OCI-LY7 (cell line): ENCODE results near the gene PLA2G4E. TPM values are rescaled to one million over a fixed set of nuclear protein-coding genes. Genes with fewer than 3 reads are reported as not detected.

Experiments
- BruUV-seq: library from RNA; stranded (reverse); fragments of 400-500 nt; replicated peaks from 2 replicates; lab custom pipeline; 2021; lab: Mats Ljungman, UMichigan
- CTCF ChIA-PET: fragments of 300-600 bp; sonication (Branson Sonifier 250); formaldehyde crosslinking; loops from one replicate; lab custom pipeline; 2022; ENCODE audit warnings: antibody characterized with exemption; ENCODE audit not compliant: unreplicated experiment; lab: Charles Lee
- POLR2A ChIA-PET: fragments of 300-600 bp; sonication (Branson Sonifier 250); formaldehyde crosslinking; loops from one replicate; lab custom pipeline; 2022; ENCODE audit warnings: antibody characterized with exemption; lab: Charles Lee
- DNase-seq: peaks from one replicate; pipeline ENCODE4 v3.0.0-alpha.2; 2015; ENCODE audit warnings: low spot score
- H2AFZ ChIP-seq: fragments of 200-600 bp; sonication (generic), shearing (Covaris generic); 2 replicates; pipeline ENCODE4 v1.6.1; 2014; ENCODE audit warnings: mild to moderate bottlenecking, antibody characterized with exemption, low read length, moderate library complexity
- H3K27ac ChIP-seq: fragments of 200-600 bp; sonication (generic); 2 replicates; pipeline ENCODE4 v1.5.1; 2014; ENCODE audit warnings: mixed run types, low read depth, mild to moderate bottlenecking, moderate library complexity, low read length, inconsistent platforms; ENCODE audit not compliant: poor library complexity, severe bottlenecking
- H3K36me3 ChIP-seq: fragments of 200-600 bp; sonication (generic); 2 replicates; pipeline ENCODE4 v1.6.1; 2014; ENCODE audit warnings: mild to moderate bottlenecking, antibody characterized with exemption, low read length, moderate library complexity, mixed read lengths; ENCODE audit not compliant: insufficient read depth
- H3K4me1 ChIP-seq: fragments of 200-600 bp; sonication (generic); 2 replicates; pipeline ENCODE4 v1.5.1; 2014; ENCODE audit warnings: mild to moderate bottlenecking, low read length; ENCODE audit not compliant: insufficient read depth, poor library complexity, severe bottlenecking
- H3K4me2 ChIP-seq: fragments of 200-600 bp; sonication (generic); 2 replicates; pipeline ENCODE4 v1.6.1; 2014; ENCODE audit warnings: mild to moderate bottlenecking, low read length
- H3K4me3 ChIP-seq: fragments of 200-600 bp; sonication (generic); 2 replicates; pipeline ENCODE4 v1.5.1; 2014; ENCODE audit warnings: mild to moderate bottlenecking, low read depth, low read length; ENCODE audit not compliant: poor library complexity, severe bottlenecking
- H3K79me2 ChIP-seq: fragments of 200-600 bp; sonication (generic); 2 replicates; pipeline ENCODE4 v1.6.1; 2016; ENCODE audit warnings: low read depth, mild to moderate bottlenecking, low read length, moderate library complexity, mixed read lengths; ENCODE audit not compliant: insufficient read depth
- H3K9me2 ChIP-seq: fragments of 200-600 bp; sonication (generic); 2 replicates; pipeline ENCODE4 v1.6.1; 2016; ENCODE audit warnings: mild to moderate bottlenecking, low read length, mixed read lengths; ENCODE audit not compliant: insufficient read depth
- H3K9me3 ChIP-seq: fragments of 200-600 bp; sonication (generic); 2 replicates; pipeline ENCODE4 v1.6.1; 2014; ENCODE audit warnings: mild to moderate bottlenecking, mixed run types, low read length, mixed read lengths
- H4K20me1 ChIP-seq: fragments of 200-600 bp; sonication (generic); 2 replicates; pipeline ENCODE4 v1.6.1; 2014; ENCODE audit warnings: mild to moderate bottlenecking, antibody characterized with exemption, low read length, moderate library complexity, mixed read lengths; ENCODE audit not compliant: insufficient read depth
- CTCF ChIP-seq: fragments of 200-600 bp; sonication (generic); conservative IDR thresholded peaks from 2 replicates; pipeline ENCODE4 v1.5.1; 2014; ENCODE audit warnings: mild to moderate bottlenecking, antibody characterized with exemption, low read length, moderate library complexity, mixed read lengths
- EZH2phosphoT487 ChIP-seq: fragments of 200-600 bp; sonication (generic); IDR thresholded peaks from 2 replicates; pipeline ENCODE4 v1.6.1; 2018; ENCODE audit warnings: low read depth, borderline replicate concordance, mild to moderate bottlenecking, mixed run types, antibody characterized with exemption, low read length, moderate library complexity, mixed read lengths
- intact Hi-C: fragments of 100-400 bp; cut with micrococcal nuclease; formaldehyde crosslinking; loops from one replicate; pipeline ENCODE4 v1.10.0; 2022; ENCODE audit not compliant: unreplicated experiment
- total RNA-seq, 2 experiments: library from RNA; depleted of rRNA in 1 of 2; stranded (reverse); fragments of >200 nt in 1 of 2; shearing (Covaris generic) in 1 of 2; gene quantifications; 2 replicates each; pipeline ENCODE4 v1.2.3, GENCODE V29; 2014 to 2022

The PLA2G4E gene
- total RNA-seq, 2 experiments from 2014 or later = not detected

- H4K20me1 ChIP-seq = no peaks in the 10 kb centered on the region
- no peaks in the 10 kb centered on the region for H3K9me2 ChIP-seq
- H3K27ac ChIP-seq = no peak overlapping the region
- BruUV-seq = no TSS peak
- ChIA-PET CTCF (interaction anchor here (1.2 kb wide), 1 partner anchor 67 kb away, joined by 4 read pairs; no protein-coding TSS in a partner anchor), POLR2A (no interaction called here)
- no peaks in the 10 kb centered on the region for H3K79me2 ChIP-seq
- H3K4me3 ChIP-seq = no peak overlapping the region
- DNase-seq = peak; percentile 33
- TF ChIP-seq EZH2phosphoT487 (no peak), CTCF (peak; percentile 75)
- no peaks in the 10 kb centered on the region for H3K9me3 ChIP-seq
- intact Hi-C loops = no loop called here
- no peak overlapping the region for H2AFZ ChIP-seq
- H3K4me1 ChIP-seq = no peaks in the 10 kb centered on the region
- H3K4me2 ChIP-seq = peak overlapping the region; percentile 45; the same call in 1 of the 2 replicates
- no peaks in the 10 kb centered on the region for H3K36me3 ChIP-seq
These were observed 36.3 kb upstream of the PLA2G4E start for GRCh38 chr15:42056934-42057798.

GRCh38 chr15:42053914-42054313 is 33.1 kb upstream of the PLA2G4E start:
- H3K9me3 ChIP-seq = no peaks in the 10 kb centered on the region
- no TSS peak for BruUV-seq
- no peak overlapping the region for H3K27ac ChIP-seq
- no peaks in the 10 kb centered on the region for H3K79me2 ChIP-seq
- ChIA-PET POLR2A (no interaction called here), CTCF (no interaction called here)
- intact Hi-C loops = no loop called here
- H3K9me2 ChIP-seq = no peaks in the 10 kb centered on the region
- H2AFZ ChIP-seq = no peak overlapping the region
- H3K36me3 ChIP-seq = no peaks in the 10 kb centered on the region
- no peak for DNase-seq
- H4K20me1 ChIP-seq = no peaks in the 10 kb centered on the region
- H3K4me3 ChIP-seq = no peak overlapping the region
- TF ChIP-seq EZH2phosphoT487 (no peak), CTCF (no peak)
- no peak overlapping the region for H3K4me2 ChIP-seq
- no peaks in the 10 kb centered on the region for H3K4me1 ChIP-seq

GRCh38 chr15:42053010-42053409 is 32.2 kb upstream of the PLA2G4E start:
- DNase-seq = no peak
- no peaks in the 10 kb centered on the region for H3K9me3 ChIP-seq
- no peak overlapping the region for H3K27ac ChIP-seq
- H3K4me2 ChIP-seq = no peak overlapping the region
- no TSS peak for BruUV-seq
- no peaks in the 10 kb centered on the region for H3K79me2 ChIP-seq
- no peak overlapping the region for H3K4me3 ChIP-seq
- no peak for TF ChIP-seq EZH2phosphoT487
- CTCF ChIA-PET = no interaction called here
- H3K4me1 ChIP-seq = no peaks in the 10 kb centered on the region
- H4K20me1 ChIP-seq = no peaks in the 10 kb centered on the region
- no peaks in the 10 kb centered on the region for H3K36me3 ChIP-seq
- H2AFZ ChIP-seq = no peak overlapping the region
- H3K9me2 ChIP-seq = no peaks in the 10 kb centered on the region
- POLR2A ChIA-PET = interaction anchor here (1.4 kb wide), 1 partner anchor 55 kb away, joined by 3 read pairs; no protein-coding TSS in a partner anchor
- intact Hi-C loops = no loop called here
